ENCODE data around the gene PDIK1L.
"Not testable (repeated sequence)": the region's sequence is repeated elsewhere in the genome, so short reads cannot be mapped to it uniquely, and the experiment has no call there.

PDIK1L gene

GRCh38 chr1:26083208-26083607, 28.4 kb upstream of the PDIK1L start:
- TF ChIP-seq CTCF (IDR thresholded peaks at IDR 0.05; ENCODE audit: unreplicated experiment in 3 of 3) = no peak
- Mint-ChIP-seq H3K4me3 (no peak overlapping the region), H3K9me3 (no peaks in the 10 kb centered on the region), H3K27ac (no peak overlapping the region), H3K27me3 (ENCODE audit: low read depth) (peaks cover 19% of the 10 kb centered on the region), H3K36me3 (ENCODE audit: low read depth) (no peaks in the 10 kb centered on the region), H3K4me1 (peaks cover 12% of the 10 kb centered on the region)

DNA sequence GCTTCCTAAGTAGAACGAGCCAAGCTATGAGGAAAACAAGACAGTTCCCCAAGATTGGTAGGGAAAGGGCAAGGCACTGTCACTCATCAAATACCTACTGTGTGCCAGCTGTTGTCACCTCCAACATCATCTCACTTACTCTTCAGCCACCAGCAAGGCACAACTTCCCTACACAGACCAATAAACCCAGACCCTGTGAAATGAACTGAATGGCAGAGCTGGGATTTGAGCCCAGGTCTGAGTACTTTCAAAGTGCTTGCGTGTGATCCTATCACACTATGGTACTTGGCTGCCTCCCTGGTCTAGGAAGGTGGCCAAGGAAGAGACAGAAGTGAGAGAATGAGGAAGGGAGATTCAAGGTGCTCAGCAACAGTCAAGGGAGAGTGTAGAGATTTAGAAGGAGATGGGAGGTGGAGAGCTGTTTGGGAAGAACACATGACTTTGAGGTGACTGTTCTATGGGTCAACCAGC, 27.5 kb upstream of the PDIK1L start:
- no peak overlapping the region for H3K27ac Mint-ChIP-seq
- TF ChIP-seq CTCF (IDR thresholded peaks at IDR 0.05; ENCODE audit: unreplicated experiment in 3 of 3) = no peak
- H3K36me3 Mint-ChIP-seq (ENCODE audit: low read depth) = no peaks in the 10 kb centered on the region
- H3K4me1 Mint-ChIP-seq = peaks cover 3% of the 10 kb centered on the region
- peaks cover 19% of the 10 kb centered on the region for H3K27me3 Mint-ChIP-seq (ENCODE audit: low read depth)
- H3K4me3 Mint-ChIP-seq = no peak overlapping the region
- no peaks in the 10 kb centered on the region for H3K9me3 Mint-ChIP-seq

DNA sequence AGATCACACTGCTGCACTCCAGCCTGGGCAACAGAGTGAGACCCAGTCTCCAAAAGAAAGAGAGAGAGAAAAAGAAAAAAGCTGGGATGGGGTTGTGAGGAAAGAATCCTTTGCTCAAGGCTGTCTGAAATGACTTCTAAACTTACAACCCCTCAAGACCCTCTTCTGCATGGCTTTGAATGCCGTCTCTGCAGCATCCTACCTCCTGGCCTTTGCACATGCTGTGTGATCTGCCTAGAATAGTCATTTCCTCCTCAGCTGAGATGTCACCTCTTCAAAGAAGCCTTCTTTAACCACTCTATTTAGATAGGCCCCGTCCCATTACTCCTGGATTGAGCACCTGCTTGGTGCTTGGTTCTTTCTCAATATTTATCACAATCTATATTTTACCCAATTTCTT, 26.8 kb upstream of the PDIK1L start:
- TF ChIP-seq CTCF (IDR thresholded peaks at IDR 0.05; ENCODE audit: unreplicated experiment in 3 of 3) = no peak
- H3K9me3 Mint-ChIP-seq = no peaks in the 10 kb centered on the region
- no peaks in the 10 kb centered on the region for H3K36me3 Mint-ChIP-seq (ENCODE audit: low read depth)
- no peak overlapping the region for H3K4me3 Mint-ChIP-seq
- H3K4me1 Mint-ChIP-seq = no peaks in the 10 kb centered on the region
- H3K27me3 Mint-ChIP-seq (ENCODE audit: low read depth) = peaks cover 21% of the 10 kb centered on the region
- no peak overlapping the region for H3K27ac Mint-ChIP-seq

- no peak for TF ChIP-seq CTCF (IDR thresholded peaks at IDR 0.05; ENCODE audit: unreplicated experiment in 3 of 3)
- Mint-ChIP-seq H3K9me3 (no peaks in the 10 kb centered on the region), H3K4me1 (peaks cover 12% of the 10 kb centered on the region), H3K27ac (no peak overlapping the region), H3K4me3 (no peak overlapping the region), H3K36me3 (ENCODE audit: low read depth) (no peaks in the 10 kb centered on the region), H3K27me3 (ENCODE audit: low read depth) (peaks cover 42% of the 10 kb centered on the region)
Observed at GRCh38 chr1:26089125-26089524, 22.5 kb upstream of the PDIK1L start.

- Mint-ChIP-seq H3K4me1 (peaks cover 18% of the 10 kb centered on the region), H3K27ac (no peak overlapping the region), H3K27me3 (ENCODE audit: low read depth) (peaks cover 35% of the 10 kb centered on the region), H3K36me3 (ENCODE audit: low read depth) (no peaks in the 10 kb centered on the region), H3K4me3 (no peak overlapping the region), H3K9me3 (no peaks in the 10 kb centered on the region)
- TF ChIP-seq CTCF (IDR thresholded peaks at IDR 0.05; ENCODE audit: unreplicated experiment in 3 of 3) = no peak
Observed at GRCh38 chr1:26090893-26091292, 20.7 kb upstream of the PDIK1L start.

DNA sequence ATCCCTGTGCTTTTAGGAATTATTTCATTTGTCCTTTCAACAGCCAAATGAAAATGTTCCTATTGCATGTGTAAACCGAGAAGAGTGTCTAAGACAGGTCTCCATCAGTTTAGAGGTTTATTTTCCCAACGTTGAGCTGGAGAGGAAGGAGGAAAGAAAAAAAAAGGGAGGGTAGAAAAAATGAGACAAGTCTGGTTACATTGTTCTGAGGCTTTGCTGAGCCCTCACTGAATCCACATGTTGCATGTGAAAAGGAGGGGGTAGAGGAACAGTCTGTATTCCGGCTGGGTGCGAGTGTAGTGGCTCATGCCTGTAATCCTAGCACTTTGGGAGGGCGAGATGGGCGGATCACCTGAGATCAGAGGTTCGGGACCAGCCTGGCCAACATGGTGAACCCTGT, 19.2 kb upstream of the PDIK1L start:
- Mint-ChIP-seq H3K4me1 (peaks cover 18% of the 10 kb centered on the region), H3K4me3 (no peak overlapping the region), H3K27ac (no peak overlapping the region)

DNA sequence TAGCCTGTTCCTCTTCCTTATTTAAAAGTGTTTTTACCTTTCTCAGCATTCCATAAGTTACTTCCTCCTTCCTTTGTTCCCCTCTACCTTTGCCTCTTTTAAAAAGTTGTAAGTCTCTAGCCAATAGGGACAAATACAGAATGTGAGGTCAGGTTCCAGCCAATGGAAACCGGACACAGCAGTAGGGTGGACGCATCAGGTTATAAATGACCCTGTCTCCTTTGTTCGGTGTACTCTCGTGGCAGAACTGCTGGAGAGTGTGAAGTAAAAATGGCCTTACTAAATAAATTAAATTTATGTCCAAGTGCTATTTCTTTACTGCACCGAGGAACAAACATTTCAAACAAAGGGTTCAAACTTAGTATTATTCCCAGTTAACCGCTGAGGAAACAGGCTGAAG, 18.1 kb upstream of the PDIK1L start:
- H3K27ac Mint-ChIP-seq = not testable (repeated sequence)

More for the DNA sequence above, 19.2 kb upstream of the PDIK1L start:
- no peak for TF ChIP-seq CTCF (IDR thresholded peaks at IDR 0.05; ENCODE audit: unreplicated experiment in 3 of 3)
- Mint-ChIP-seq H3K27me3 (ENCODE audit: low read depth) (peaks cover 31% of the 10 kb centered on the region), H3K9me3 (no peaks in the 10 kb centered on the region), H3K36me3 (ENCODE audit: low read depth) (no peaks in the 10 kb centered on the region)

More for the DNA sequence above, 18.1 kb upstream of the PDIK1L start:
- H3K36me3 Mint-ChIP-seq (ENCODE audit: low read depth); H3K4me3 Mint-ChIP-seq; H3K9me3 Mint-ChIP-seq: not testable (repeated sequence)
- H3K27me3 Mint-ChIP-seq (ENCODE audit: low read depth) = peaks cover 31% of the 10 kb centered on the region
- peaks cover 18% of the 10 kb centered on the region for H3K4me1 Mint-ChIP-seq

Data from nephron (organoid).